HG03159 (cell line): ENCODE measurements around the gene MDGA2.
A peak's percentile ranks its signal among the peaks of the same experiment; 100 is the strongest.

Experiments
- ATAC-seq: cut with Tn5 transposase; IDR thresholded peaks from one replicate; pipeline ENCODE4 v1.9.1; 2021; ENCODE audit warnings: mild to moderate bottlenecking, moderate library complexity; ENCODE audit not compliant: unreplicated experiment

MDGA2 gene

GRCh38 chr14:47490766-47491165, 184.6 kb downstream of the MDGA2 start:
- ATAC-seq = no peak

GRCh38 chr14:47490353-47490752, 185.1 kb downstream of the MDGA2 start:
- ATAC-seq = no peak

- ATAC-seq = no peak
These were observed 190.0 kb downstream of the MDGA2 start for GRCh38 chr14:47485421-47485820.

- no peak for ATAC-seq
These were observed 192.0 kb downstream of the MDGA2 start for GRCh38 chr14:47483449-47483848.

GRCh38 chr14:47471075-47471474, 204.3 kb downstream of the MDGA2 start:
- ATAC-seq = no peak

GRCh38 chr14:47466916-47467315, 208.5 kb downstream of the MDGA2 start:
- no peak for ATAC-seq

GRCh38 chr14:47454025-47454424, 221.4 kb downstream of the MDGA2 start:
- no peak for ATAC-seq

GRCh38 chr14:47447076-47447475, 228.3 kb downstream of the MDGA2 start:
- no peak for ATAC-seq

- no peak for ATAC-seq
These were observed 233.2 kb downstream of the MDGA2 start for GRCh38 chr14:47442211-47442610.

GRCh38 chr14:47439953-47440352, 235.5 kb downstream of the MDGA2 start:
- no peak for ATAC-seq

GRCh38 chr14:47438650-47439140, 236.7 kb downstream of the MDGA2 start:
- no peak for ATAC-seq

- ATAC-seq = no peak
These were observed 240.0 kb downstream of the MDGA2 start for GRCh38 chr14:47435331-47435965.

- no peak for ATAC-seq
These were observed 247.8 kb downstream of the MDGA2 start for GRCh38 chr14:47427629-47428028.

GRCh38 chr14:47425302-47425701, 250.1 kb downstream of the MDGA2 start:
- ATAC-seq = no peak

GRCh38 chr14:47422191-47422590, 253.2 kb downstream of the MDGA2 start:
- no peak for ATAC-seq

- ATAC-seq = no peak
These were observed 263.9 kb downstream of the MDGA2 start for GRCh38 chr14:47411523-47411922.

GRCh38 chr14:47392326-47392725, 283.1 kb downstream of the MDGA2 start:
- no peak for ATAC-seq

- ATAC-seq = no peak
These were observed 284.4 kb downstream of the MDGA2 start for GRCh38 chr14:47390831-47391504.

GRCh38 chr14:47389535-47389934, 285.9 kb downstream of the MDGA2 start:
- no peak for ATAC-seq

- ATAC-seq = no peak
These were observed 309.4 kb downstream of the MDGA2 start for GRCh38 chr14:47366006-47366405.

- no peak for ATAC-seq
These were observed 310.2 kb downstream of the MDGA2 start for GRCh38 chr14:47365233-47365632.

GRCh38 chr14:47353186-47353585, 322.2 kb downstream of the MDGA2 start:
- no peak for ATAC-seq

GRCh38 chr14:47346849-47347248, 328.6 kb downstream of the MDGA2 start:
- ATAC-seq = peak; percentile 52
